Mucosa of stomach (tissue), 1 donor: ENCODE results near the gene ADAM33.

Experiments used
- H3K27me3 ChIP-seq: one replicate; pipeline ENCODE4 v1.7.0; 2013; ENCODE audit warnings: mild to moderate bottlenecking, low read length; ENCODE audit not compliant: control insufficient read depth, insufficient read depth
- H3K36me3 ChIP-seq: one replicate; pipeline ENCODE4 v1.7.0; 2013; ENCODE audit warnings: low read length; ENCODE audit not compliant: control insufficient read depth, insufficient read depth
- H3K4me1 ChIP-seq: one replicate; pipeline ENCODE4 v1.7.0; 2013; ENCODE audit warnings: mild to moderate bottlenecking, low read length; ENCODE audit not compliant: control insufficient read depth, insufficient read depth
- H3K4me3 ChIP-seq: one replicate; pipeline ENCODE4 v1.7.0; 2013; ENCODE audit warnings: low read length
- H3K9ac ChIP-seq: one replicate; pipeline ENCODE4 v1.7.0; 2013; ENCODE audit warnings: mild to moderate bottlenecking, low read length, moderate library complexity
- H3K9me3 ChIP-seq: one replicate; pipeline ENCODE4 v1.7.0; 2013; ENCODE audit warnings: mild to moderate bottlenecking, low read length, moderate library complexity; ENCODE audit not compliant: control insufficient read depth
- donor health status: Pancreatic carcinoma.

The ADAM33 gene

GRCh38 chr20:3670511-3670910, 11.3 kb downstream of the ADAM33 start:
- peaks cover 43% of the 10 kb centered on the region for H3K27me3 ChIP-seq
- no peak overlapping the region for H3K4me3 ChIP-seq
- H3K4me1 ChIP-seq = peaks cover 6% of the 10 kb centered on the region
- H3K9me3 ChIP-seq = no peaks in the 10 kb centered on the region
- no peaks in the 10 kb centered on the region for H3K36me3 ChIP-seq
- H3K9ac ChIP-seq = no peak overlapping the region

GRCh38 chr20:3669710-3670367, 12.0 kb downstream of the ADAM33 start:
- Histone ChIP-seq H3K9me3 (no peaks in the 10 kb centered on the region), H3K36me3 (no peaks in the 10 kb centered on the region), H3K4me1 (peaks cover 6% of the 10 kb centered on the region), H3K4me3 (no peak overlapping the region), H3K9ac (no peak overlapping the region), H3K27me3 (peaks cover 36% of the 10 kb centered on the region)

- H3K36me3 ChIP-seq = no peaks in the 10 kb centered on the region
- H3K4me3 ChIP-seq = no peak overlapping the region
- peaks cover 22% of the 10 kb centered on the region for H3K27me3 ChIP-seq
- H3K4me1 ChIP-seq = peaks cover 6% of the 10 kb centered on the region
- H3K9me3 ChIP-seq = no peaks in the 10 kb centered on the region
- H3K9ac ChIP-seq = no peak overlapping the region
Measured at GRCh38 chr20:3667434-3668037, 14.3 kb downstream of the ADAM33 start.

GRCh38 chr20:3663858-3664257, 18.0 kb downstream of the ADAM33 start:
- Histone ChIP-seq H3K4me1 (peaks cover 6% of the 10 kb centered on the region), H3K27me3 (peaks cover 45% of the 10 kb centered on the region), H3K9ac (no peak overlapping the region), H3K9me3 (no peaks in the 10 kb centered on the region), H3K4me3 (no peak overlapping the region), H3K36me3 (no peaks in the 10 kb centered on the region)

- Histone ChIP-seq H3K36me3 (no peaks in the 10 kb centered on the region), H3K27me3 (peaks cover 45% of the 10 kb centered on the region)
Measured at GRCh38 chr20:3663031-3663701, 18.6 kb downstream of the ADAM33 start, which contains the start of gene GFRA4. TSS of gene GFRA4 (minus strand) at chr20:3663399. CDS start at chr20:3663399, 0 bp downstream.

GRCh38 chr20:3661814-3662665, 19.8 kb downstream of the ADAM33 start:
- Histone ChIP-seq H3K27me3 (peaks cover 45% of the 10 kb centered on the region), H3K4me1 (peaks cover 6% of the 10 kb centered on the region), H3K9ac (no peak overlapping the region), H3K9me3 (no peaks in the 10 kb centered on the region), H3K4me3 (no peak overlapping the region), H3K36me3 (no peaks in the 10 kb centered on the region)

More at GRCh38 chr20:3663031-3663701, 18.6 kb downstream of the ADAM33 start, which contains the start of gene GFRA4:
- H3K9me3 ChIP-seq = no peaks in the 10 kb centered on the region
- no peak within 1 kb of the TSS for H3K4me3 ChIP-seq
- H3K4me1 ChIP-seq = peaks cover 6% of the 10 kb centered on the region
- no peak within 1 kb of the TSS for H3K9ac ChIP-seq

GRCh38 chr20:3661060-3661813, 20.6 kb downstream of the ADAM33 start:
- Histone ChIP-seq H3K4me3 (no peak overlapping the region), H3K27me3 (peaks cover 45% of the 10 kb centered on the region), H3K9ac (no peak overlapping the region), H3K36me3 (no peaks in the 10 kb centered on the region), H3K9me3 (no peaks in the 10 kb centered on the region), H3K4me1 (peaks cover 5% of the 10 kb centered on the region)

- no peaks in the 10 kb centered on the region for H3K9me3 ChIP-seq
- H3K36me3 ChIP-seq = no peaks in the 10 kb centered on the region
- no peaks in the 10 kb centered on the region for H3K4me1 ChIP-seq
- no peak overlapping the region for H3K9ac ChIP-seq
- peaks cover 45% of the 10 kb centered on the region for H3K27me3 ChIP-seq
- H3K4me3 ChIP-seq = no peak overlapping the region
Measured at GRCh38 chr20:3660262-3661059, 21.3 kb downstream of the ADAM33 start.

GRCh38 chr20:3659492-3660261, 22.1 kb downstream of the ADAM33 start:
- Histone ChIP-seq H3K9ac (no peak overlapping the region), H3K36me3 (no peaks in the 10 kb centered on the region), H3K4me1 (no peaks in the 10 kb centered on the region), H3K4me3 (no peak overlapping the region), H3K9me3 (no peaks in the 10 kb centered on the region), H3K27me3 (peaks cover 45% of the 10 kb centered on the region)

- H3K27me3 ChIP-seq = peaks cover 45% of the 10 kb centered on the region
- no peak overlapping the region for H3K9ac ChIP-seq
- no peak overlapping the region for H3K4me3 ChIP-seq
- H3K36me3 ChIP-seq = no peaks in the 10 kb centered on the region
- no peaks in the 10 kb centered on the region for H3K9me3 ChIP-seq
- no peaks in the 10 kb centered on the region for H3K4me1 ChIP-seq
Measured at GRCh38 chr20:3658716-3659491, 22.9 kb downstream of the ADAM33 start.
